Fibroblast of the conjunctiva (primary cell): ENCODE data around the gene CYGB.
"Not testable (repeated sequence)": the region's sequence is repeated elsewhere in the genome, so short reads cannot be mapped to it uniquely, and the experiment has no call there.

Experiments used
- DNase-seq: peaks from one replicate; pipeline ENCODE4 v3.0.0-alpha.2; 2010; ENCODE audit warnings: low read depth

CYGB gene

DNA sequence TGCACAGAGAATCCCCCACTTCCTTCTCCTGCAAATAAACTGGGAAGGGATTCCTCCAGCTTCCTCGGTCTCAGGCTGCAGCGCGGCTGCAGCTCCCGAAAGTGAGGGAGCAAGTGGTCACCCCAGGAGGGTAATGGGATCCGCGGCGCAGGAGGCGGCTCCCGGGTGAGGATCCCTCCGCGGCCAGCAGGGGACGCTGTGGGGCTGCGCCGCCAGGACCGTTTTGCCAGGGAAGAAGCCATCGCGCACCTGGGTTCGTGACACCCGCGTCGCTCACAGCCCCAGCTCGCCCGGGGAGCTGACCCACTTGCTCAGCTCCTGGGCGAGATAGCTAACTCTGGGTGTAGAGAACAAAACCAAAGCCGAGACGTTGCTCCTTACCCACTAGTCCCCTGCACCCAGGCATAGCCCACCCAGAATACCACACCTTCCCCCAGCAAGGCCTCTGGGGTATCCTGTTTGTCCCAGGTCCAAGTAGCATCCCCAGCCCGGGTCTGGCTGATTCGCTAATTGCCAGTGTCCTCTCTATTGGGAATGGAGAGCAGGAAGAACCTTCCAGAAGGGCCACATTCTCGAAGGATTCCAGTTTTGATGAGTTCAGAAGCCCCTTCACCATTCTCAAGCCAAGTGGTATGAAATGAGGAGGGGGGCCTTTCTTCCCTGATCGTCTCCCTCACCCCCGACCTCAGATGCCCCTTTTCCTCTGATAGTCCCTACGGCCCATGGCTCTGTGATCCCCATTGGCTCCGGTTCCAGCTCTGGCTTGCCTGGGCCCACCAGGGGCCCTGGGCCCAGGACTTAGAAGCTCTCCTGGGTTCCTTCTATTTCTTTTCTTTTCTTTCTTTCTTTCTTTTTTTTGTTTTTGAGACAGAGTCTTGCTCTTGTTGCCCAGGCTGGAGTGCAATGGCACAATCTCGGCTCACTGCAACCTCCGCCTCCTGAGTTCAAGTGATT, 14.1 kb downstream of the CYGB start:
- no peak for DNase-seq

DNA sequence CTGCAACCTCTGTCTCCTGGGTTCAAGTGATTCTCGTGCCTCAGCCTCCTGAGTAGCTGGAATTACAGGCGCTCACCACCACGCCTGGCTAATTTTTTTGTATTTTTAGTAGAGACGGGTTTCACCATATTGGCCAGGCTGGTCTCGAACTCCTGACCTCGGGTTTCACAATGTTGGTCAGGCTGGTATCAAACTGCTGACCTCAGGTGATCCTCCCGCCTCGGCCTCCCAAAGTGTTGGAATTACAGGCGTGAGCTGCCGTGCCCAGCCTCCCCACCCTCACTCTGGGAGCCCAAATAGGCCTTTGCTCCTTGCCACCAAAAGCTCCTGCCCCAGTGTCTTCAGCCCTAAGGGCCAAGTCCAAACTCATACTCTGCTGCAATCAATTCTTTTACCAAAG, 15.8 kb downstream of the CYGB start:
- not testable (repeated sequence) for DNase-seq

DNA sequence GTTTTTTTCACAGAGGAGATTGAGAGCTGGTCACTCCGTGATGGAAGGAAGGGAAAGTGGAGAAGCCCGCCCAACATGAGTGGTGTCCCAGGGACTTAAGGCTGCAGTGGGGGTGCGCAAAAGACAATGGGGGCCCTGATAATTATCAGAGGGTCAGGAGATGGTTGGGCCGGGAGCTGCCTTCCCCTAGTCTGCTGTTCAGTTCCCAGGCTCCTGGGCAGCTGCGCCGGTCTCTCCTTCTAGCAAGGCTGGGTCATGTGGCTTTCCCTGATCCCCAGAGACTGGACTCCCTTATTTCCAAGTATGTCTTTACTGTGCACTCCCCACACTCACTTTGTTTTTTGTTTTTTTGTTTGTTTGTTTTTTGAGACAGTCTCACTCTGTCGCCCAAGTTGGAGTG, 16.2 kb downstream of the CYGB start:
- DNase-seq: no peak

DNA sequence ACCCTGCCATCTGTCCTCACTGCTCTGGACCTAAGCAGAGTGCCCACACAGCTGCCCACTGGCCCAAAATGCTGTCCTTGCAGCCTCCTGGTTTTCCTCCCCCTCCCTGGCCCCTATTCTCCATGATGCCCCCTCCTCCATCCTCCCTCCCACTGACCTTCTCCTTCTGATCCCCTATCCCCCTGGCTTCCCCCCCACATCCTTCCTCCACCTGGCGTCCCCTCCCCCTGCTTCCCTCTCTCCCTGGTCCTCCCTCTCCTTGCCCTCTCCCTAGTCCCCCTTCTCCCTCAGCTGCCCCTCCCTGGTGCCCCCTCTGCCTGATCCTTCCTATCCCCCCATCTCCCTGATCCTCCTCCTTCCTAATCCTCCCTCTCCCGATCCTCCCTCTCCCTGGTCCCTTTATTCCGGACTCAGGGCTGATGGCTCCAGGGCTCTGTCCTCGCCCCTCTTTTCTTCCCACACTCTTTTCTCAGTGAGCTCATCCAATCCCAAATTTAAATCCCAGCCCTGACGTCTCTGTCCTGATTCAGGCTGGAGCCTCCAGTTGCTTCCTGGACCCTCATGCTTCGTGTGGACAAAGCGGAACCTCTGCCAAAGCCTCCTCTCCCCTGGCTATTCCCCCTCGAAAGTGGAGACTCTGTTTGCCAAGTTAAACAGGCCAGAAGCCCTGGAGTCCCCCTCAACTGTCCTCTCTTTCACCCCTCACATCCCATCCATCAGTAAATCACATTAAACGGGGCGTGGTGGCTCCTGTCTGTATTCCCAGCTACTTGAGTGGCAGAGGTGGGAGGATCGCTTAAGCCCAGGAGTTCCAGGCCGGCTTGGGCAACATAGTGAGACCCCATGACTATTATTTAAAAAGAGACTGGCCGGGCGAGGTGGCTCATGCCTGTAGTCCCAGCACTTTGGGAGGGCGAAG, 18.2 kb downstream of the CYGB start:
- DNase-seq: no peak

DNA sequence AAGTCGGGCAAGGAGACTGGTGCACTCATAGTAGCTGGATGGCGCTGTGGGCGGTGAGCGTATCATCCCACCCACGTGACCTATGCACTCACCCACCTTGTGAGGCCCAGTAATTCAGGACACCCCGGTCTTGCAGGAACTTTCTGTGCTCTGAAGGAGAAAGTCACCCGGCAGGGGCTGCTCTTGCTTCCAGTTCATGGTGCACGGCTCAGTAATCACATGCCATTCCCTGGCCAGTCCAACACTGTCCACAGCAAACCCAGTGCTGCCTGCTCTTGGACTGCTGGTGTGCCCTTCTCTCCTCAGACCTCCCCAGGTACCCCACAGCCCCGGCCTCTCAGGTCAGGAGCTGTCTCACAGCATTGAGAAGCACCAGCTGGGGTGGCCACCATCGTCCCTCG, 19.9 kb downstream of the CYGB start:
- DNase-seq: no peak

DNA sequence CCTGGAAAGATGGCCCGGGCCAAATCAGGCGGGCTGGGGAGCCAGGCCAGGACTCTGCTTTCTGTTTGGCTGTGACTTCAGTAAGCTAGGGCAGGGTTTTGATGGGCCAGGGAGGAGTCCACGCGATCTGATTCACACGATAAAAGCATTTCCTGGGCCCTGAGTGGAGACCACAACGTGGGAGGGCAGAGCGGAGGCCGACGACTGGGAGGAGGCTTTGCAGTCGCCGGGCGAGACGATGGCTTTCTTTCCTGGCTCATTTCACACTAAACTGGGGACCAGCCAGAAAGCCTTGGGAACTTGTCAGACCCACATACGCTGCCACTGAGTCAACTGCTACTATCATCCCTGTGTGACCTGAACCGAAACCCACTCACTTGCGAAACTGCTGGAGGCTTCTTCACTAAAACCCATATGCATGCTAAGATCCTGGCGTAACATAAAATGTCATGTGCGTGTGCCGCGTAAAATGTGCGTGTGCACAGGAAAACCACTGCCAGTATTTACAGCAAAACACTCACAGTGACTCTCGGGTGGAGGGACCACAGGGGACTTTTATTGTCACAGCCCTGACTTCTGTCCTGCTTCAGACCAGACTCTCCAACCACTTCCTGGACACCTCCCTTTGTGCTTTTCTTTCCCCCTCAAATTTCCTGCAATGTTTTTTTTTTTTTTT, 22.1 kb downstream of the CYGB start:
- no peak for DNase-seq

DNA sequence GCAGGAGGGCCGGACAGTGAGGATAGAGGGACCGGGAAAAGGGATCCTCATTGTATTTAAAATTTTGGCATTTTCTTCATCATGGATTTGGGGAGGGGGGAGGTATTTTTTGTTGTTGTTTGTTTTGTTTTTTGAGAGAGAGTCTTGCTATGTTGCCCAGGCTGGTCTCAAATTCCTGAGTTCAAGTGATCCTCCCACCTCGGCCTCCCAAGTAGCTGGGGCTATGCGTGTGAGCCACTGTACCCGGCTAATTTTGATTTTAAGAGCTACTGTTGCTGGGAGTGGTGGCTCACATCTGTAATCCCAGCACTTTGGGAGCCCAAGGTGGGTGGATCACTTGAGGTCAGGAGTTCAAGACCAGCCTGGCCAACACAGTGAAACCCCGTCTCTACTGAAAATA, 23.2 kb downstream of the CYGB start:
- not testable (repeated sequence) for DNase-seq

DNA sequence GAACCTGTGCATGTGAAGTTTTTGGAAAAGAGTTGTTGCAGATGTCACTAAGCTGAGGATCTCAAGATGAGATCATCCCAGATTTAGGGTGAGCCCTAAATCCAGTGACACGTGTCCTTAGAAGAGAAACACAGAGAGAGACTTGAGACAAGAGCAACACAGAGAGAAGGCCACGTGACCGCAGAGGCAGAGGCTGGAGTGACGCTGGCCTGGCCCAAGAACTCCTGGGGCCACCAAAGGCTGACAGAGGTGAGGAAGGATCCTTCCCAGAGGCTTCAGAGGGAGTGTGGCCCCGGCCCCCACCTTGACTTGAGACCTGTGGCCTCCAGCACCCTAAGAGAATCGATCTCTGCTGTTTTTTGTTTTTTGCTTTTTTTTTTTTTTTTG, 24.2 kb downstream of the CYGB start:
- DNase-seq: no peak

DNA sequence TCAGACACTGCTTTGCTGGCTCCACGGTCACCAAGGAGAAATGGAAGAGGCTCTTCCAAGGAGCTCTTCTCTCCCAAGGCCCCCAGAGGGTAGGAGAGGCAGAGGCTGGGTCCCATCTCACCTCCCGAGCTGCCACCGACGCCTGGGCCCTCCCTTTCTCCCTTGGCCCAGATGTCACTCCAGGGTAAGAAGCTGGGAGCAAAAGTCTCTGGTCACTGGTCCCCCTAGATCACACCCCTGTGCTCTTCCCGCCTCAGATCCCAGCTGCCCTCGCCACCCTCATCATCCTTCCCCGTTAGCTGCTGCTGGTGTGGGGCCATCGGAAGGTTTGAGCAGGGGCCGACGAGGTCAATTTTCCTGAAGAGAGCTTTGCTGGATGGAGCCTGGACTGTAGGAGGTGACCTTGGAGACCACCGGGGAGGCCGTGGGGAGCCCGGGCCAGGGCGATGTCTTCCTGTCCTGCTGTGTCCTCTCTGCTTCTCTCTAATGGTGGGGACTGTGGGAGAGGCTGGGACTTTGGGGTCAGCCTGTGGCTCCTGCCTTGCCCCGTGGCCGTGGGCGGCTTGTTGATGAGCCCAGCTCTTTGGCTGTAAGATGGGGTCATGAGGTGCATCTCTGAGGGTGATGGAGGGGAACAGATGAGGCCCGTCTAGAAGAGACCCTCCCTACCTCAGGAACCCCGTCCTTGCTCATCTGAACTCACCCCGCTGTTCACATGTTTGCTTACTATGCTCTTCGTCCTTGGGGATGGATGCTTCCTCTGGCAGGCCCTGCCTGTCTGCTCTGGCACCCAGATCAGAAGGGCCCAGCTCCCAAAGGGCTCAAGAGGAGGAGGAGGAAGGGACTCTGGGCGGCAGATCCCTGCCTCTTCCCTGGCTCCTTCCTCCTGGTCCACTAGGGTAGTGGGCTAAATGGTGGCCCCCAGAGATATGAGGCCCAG, 24.9 kb downstream of the CYGB start:
- no peak for DNase-seq

DNA sequence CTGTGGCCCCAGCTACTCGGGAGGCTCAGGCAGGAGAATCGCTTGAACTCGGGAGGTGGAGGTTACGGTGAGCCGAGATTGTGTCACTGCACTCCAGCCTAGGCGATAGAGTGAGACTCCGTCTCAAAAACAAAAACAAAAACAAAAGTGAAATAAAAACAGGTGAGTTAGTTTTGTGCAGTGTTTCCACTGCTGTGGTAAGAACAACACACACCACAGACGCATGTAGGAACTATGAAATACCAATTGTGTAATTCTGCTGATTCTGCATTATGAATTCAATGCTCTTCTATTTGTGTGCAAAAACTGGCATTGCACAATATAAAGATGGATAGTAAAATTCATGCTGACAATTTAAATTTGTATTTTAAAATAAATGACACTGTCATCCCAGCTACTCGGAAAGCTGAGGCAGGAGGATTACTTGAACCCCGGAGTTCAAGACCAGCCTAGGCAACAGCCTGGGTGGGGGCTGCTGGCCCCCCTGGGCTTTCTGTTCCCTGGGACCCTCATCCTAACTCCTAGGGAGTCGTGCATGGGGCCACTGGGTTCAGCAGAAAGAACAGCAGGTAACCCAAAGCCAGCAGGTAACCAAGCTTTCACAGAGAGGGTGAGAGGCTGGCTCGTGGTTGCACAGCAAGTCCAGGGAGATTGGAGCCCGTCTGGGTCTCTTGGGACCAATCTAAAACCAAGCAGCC, 25.7 kb downstream of the CYGB start:
- DNase-seq: no peak

DNA sequence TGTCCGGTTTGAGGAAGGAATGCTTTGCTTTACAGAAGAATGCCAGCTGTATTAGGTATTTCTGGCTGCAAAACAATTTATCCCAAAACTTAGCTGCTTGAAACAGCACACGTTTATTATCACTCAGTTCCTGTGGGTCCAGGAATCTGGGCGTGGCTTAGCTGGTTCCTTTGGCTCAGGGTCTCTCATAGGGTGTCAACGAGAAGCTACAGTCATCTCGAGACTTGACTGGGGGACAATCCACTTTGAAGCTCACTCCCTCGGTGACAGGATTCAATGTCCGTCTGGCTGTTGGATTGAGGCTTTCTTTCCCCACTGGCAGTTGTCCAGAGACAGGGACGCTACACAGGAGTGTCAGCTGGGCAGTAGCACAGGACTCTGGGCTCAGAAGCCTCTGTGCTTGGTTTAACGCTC, 26.7 kb downstream of the CYGB start:
- DNase-seq: no peak

DNA sequence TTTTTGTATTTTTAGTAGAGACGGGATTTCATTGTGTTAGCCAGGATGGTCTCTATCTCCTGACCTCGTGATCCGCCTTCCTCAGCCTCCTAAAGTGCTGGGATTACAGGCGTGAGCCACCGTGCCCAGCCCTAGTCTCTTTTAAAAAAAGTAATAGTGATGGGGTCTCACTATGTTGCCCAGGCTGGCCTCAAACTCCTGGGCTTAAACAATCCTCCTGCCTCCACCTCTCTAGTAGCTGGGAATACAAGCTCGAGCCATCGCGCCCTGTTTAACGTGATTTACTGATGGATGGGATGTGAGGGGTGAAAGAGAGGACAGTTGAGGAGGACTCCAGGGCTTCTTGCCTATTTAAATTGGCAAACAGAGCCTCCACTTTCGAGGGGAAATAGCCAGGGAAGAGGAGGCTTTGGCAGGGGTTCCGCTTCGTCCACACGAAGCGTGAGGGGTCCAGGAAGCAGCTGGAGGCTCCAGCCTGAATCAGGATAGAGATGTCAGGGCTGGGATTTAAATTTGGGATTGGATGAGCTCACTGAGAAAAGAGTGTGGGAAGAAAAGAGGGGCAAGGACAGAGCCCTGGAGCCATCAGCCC, 28.9 kb downstream of the CYGB start:
- DNase-seq: not testable (repeated sequence)

DNA sequence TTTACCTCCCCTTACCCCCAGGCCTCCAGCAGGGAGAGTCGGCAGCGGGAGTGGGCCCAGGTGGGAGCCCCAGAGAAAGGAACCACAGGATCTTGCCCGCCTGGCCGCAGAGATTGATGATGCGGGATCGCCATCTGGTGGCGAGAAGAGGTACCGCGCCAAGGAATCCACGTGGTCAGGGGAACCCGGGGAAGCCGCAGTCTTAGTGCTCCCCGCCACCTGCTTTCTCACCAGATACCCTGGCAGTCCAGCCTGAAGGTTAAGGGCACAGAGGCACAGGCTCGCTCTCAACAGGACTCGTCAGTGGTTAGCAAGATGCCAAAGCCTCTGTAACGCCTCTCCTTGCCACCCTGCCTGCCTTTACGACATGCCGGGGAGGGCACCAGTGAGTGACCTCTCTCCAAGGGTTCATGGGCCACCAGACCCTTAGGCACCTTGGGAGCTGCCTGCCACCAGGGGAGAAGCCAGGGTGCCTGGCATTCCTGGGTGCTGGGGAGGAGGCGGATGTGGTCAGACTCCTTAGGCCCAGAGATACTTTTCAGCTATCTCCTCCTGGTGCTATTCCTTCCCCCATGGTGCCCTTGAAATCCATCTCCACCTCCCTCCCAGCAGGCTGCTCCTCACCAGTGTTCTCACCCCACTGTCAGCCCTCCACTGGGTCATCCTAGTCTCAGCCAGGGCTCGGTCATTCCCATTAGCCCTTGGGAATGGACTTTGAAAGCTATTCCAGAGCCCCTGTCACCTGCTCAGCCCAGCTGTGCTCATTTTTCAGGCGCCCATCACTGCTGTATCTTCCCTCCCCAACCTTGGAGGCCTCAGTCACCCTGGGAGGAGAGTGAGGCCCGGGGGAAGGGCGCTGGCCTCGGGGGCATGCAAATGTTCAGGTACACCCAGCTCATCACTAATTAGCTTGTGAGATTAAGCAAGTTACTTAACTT, 30.8 kb downstream of the CYGB start:
- DNase-seq: no peak

DNA sequence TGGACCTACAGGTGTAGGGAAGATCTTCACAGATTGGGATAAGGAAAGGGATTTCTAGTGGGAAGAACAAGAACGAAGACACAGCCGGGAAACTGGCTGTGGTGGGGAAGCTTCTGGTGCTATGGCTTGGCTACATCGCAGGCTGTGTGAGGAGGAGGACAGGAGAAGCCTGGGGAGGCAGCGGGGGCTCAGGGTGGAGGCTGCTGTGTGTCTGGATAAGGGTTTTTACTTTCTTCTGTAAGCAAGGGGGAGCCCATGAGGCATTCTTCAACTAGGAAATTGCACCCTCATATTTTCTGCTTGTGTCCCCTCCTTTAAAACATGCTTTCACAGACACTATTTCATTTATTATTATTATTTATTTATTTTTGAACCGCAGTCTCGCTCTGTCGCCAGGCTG, 33.4 kb downstream of the CYGB start:
- DNase-seq: no peak

DNA sequence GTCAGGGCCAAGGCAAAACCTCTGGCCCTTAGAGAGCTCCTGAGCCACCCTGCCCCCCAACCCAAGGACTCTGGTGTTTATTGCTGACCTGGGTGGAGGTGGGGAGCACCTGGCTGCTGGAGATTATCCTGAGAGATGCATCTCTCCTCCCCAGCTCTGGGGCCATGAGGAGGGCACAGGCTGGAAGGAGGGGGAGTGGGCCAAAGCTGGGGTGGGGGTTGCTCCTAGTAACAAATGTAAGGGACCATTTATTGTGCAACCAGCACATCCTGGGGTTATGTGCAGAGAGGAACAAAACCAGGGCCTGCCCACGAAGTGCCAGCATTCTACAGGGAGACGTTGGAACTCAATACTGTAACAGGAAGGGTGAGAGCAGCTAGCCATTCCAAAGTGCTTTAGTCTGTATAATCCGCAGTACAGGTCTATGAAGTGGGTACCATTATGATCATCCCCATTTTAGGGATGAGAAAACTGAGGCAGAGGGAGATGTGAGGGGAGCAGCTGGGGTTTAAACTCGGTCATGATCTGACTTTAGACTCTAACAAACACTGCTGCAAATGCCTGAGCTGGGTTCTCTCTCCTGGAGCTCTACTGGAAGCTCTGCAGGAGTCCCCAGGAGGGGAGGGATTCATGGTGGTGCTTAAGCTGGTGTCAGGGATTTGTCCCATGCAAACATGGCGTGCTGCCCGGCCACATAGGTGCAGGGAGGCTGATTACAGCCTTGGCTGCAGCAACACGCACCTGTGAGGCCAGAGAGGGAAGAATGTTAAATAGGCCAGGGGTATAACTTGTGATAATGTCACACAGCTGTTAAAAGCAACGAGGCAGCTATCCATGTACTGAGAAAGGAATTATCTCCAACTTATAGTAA, 34.9 kb downstream of the CYGB start:
- DNase-seq: no peak

DNA sequence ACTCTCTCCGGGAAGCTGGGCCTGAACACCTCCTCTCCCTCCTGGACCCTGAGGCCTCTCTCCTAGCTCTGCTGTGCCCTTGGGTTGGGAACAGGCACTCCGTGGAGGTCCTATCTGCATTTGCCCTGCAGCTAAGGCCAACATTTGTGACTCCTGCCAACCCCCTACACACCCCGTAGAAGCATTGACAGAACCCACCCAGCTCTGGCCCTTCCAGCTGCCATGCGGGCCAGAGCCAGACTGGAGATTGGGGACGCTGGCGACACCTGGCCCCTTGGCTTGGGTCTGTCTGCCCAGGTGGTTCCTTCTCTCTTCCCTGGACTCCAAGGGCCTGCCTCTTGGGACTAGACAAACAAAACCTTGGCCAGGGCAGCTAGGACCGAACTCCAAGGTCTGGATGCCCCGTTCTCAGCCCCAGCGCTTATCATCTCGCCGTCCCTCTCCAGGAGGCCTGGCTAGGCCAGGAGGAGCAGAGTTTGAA, 35.6 kb downstream of the CYGB start:
- DNase-seq: no peak

DNA sequence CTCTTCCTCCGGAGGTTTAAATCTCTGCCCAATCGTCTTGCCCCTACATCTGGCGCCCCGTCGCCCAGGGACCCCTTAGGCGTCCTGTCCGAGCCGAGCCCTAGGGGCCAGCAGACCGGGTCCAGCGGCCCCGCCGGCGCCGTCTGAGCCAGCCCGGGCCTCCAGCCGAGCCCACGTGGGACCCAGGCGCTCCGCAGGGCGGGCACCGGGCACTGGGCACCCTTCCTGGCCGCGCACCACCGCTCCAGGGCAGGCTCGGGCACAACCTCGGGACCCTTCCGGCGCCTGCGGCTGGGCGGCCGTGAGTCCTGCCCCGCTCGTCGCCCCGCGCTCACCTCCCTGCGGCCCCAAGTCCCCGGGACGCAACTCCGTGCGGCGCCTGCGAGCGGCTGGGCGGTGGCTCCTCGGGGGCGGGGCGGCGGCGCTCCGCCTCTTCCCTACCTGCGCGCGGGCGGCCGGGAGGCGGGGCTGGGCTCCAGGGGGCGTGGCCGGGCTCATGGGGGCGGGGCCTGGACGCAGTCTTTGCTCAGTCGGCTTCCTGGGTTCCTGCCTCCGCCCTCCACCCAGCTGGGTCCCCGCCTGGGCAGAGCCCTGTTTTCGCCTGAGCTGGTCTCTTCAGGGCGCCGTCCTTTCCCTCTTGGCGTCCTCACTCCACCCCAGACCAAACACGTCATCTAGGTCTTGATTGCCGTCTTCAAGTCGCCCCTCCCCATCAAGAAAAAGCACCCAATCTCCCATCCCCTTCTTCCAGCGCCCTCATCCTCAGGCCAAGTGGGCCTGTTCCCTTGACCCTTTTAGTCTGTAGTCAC, 36.3 kb downstream of the CYGB start, which contains the start of gene RHBDF2:
TSS of gene RHBDF2 (minus strand) at position 406 of the 809 bp plus-strand sequence. CDS start 19,899 bp downstream, outside the sequence.
- peak; percentile 36 for DNase-seq
